ENCODE results near the gene SFRP4. TPM values are rescaled to one million over a fixed set of nuclear protein-coding genes. Genes with fewer than 3 reads are reported as not detected.

The SFRP4 gene
- total and polyA plus RNA-seq, 2 donors (not counting 3 experiments of a cell fraction or from before 2014, with no cell fraction given) = not detected

DNA sequence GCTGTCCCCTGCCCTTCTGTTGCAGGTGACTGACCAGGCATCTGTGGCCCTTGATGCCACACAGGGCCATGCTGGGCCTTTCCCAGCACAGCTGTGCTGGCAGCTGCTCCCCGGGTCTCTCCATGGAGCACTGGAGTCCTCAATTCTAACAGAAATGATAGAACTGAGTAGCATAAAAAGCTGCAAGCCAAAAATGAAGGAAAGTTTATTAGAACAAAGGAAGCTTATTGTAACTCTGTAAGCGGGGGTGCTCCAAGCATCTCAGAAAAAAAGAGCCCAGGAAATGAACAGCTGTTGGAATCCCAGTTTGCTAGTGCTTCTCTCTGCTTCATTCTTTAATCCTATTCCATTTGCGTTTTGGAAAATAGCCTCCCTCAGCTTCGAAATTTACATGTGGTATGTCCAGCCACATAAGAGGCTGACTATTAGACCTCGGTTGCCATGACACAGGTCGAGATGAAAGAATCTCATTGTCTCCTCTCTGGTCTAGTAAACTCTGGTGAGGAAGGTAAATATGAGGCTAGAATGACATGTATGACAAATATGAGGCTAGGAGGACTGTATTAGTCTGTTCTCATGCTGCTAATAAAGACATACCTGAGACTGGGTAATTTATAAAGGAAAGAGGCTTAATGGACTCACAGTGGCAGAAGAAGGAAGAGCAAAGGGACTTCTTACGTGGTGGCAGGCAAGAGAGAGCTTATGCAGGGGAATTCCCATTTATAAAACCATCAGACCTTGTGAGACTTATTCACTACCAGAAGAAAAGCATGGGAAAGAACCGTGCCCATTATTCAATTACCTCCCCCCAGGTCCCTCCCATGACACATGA is 27.5 kb upstream of the SFRP4 start:
- CTCF ChIA-PET = interaction anchor here (1.0 kb wide), 1 partner anchor 27 kb away, joined by 3 read pairs; no protein-coding TSS in a partner anchor

More for the DNA sequence above, 27.5 kb upstream of the SFRP4 start:
- H3K4me1 ChIP-seq (ENCODE audit: control insufficient read depth, extremely low read depth, insufficient read depth, low read length) = no peaks in the 10 kb centered on the region
- H3K9me3 ChIP-seq (replicated peaks; ENCODE audit: control insufficient read depth, insufficient read depth, low read length) = no peaks in the 10 kb centered on the region
- H3K9ac ChIP-seq (replicated peaks; ENCODE audit: extremely low read depth, insufficient read depth, low read length) = no peak overlapping the region
- POLR2A ChIA-PET = no interaction called here
- dilution Hi-C loops (cut with MboI; ENCODE audit: extremely low pct_ligation_motif_present, low sequenced_read_pairs) = no loop called here
- H4K20me1 ChIP-seq (replicated peaks; ENCODE audit: control insufficient read depth, extremely low read depth, insufficient read depth, low read length) = no peaks in the 10 kb centered on the region
- no peak overlapping the region for H2AFZ ChIP-seq (ENCODE audit: low read depth, low read length)
- no TSS peak for BruUV-seq (replicated peaks)
- H3K4me3 ChIP-seq (replicated peaks in 1 of 3; ENCODE audit: insufficient read depth in 1 of 3, low read depth in 1 of 3, low read length in 3 of 3) = no peak overlapping the region
- intact Hi-C loops (cut with micrococcal nuclease) = no loop called here
- DNase-seq (ENCODE audit: low read depth, low spot score) = no peak
- H3K36me3 ChIP-seq (ENCODE audit: control insufficient read depth in 2 of 2, extremely low read depth in 1 of 2, insufficient read depth in 2 of 2, low read length in 2 of 2) = no peaks in the 10 kb centered on the region
- H3K27me3 ChIP-seq (ENCODE audit: control insufficient read depth in 2 of 2, insufficient read depth in 2 of 2, low read length in 2 of 2) = no peaks in the 10 kb centered on the region
- H3K9me1 ChIP-seq (replicated peaks; ENCODE audit: control insufficient read depth, extremely low read depth, insufficient read depth, low read length) = no peaks in the 10 kb centered on the region
- no peak overlapping the region for H3K27ac ChIP-seq (ENCODE audit: insufficient read depth, low read depth, low read length)
- TF ChIP-seq MYC (IDR thresholded peaks at IDR 0.05; ENCODE audit: low read depth, low read length) (no peak), FOS (IDR thresholded peaks at IDR 0.05; ENCODE audit: borderline replicate concordance, insufficient read depth, low read length) (no peak), POLR2A (IDR thresholded peaks at IDR 0.05; ENCODE audit: low read depth, low read length) (no peak), EZH2 (IDR thresholded peaks at IDR 0.05; ENCODE audit: borderline replicate concordance, low read depth, low read length, severe bottlenecking) (no peak), POLR2AphosphoS5 (IDR thresholded peaks at IDR 0.05; ENCODE audit: insufficient read depth, low read depth, low read length) (no peak), GATA2 (IDR thresholded peaks at IDR 0.05; ENCODE audit: insufficient read depth, insufficient read length, low read depth, low read length) (no peak), JUN (IDR thresholded peaks at IDR 0.05; ENCODE audit: borderline replicate concordance, insufficient read depth, insufficient read length, low read depth) (no peak)
- TF ChIP-seq, protein P1, sequence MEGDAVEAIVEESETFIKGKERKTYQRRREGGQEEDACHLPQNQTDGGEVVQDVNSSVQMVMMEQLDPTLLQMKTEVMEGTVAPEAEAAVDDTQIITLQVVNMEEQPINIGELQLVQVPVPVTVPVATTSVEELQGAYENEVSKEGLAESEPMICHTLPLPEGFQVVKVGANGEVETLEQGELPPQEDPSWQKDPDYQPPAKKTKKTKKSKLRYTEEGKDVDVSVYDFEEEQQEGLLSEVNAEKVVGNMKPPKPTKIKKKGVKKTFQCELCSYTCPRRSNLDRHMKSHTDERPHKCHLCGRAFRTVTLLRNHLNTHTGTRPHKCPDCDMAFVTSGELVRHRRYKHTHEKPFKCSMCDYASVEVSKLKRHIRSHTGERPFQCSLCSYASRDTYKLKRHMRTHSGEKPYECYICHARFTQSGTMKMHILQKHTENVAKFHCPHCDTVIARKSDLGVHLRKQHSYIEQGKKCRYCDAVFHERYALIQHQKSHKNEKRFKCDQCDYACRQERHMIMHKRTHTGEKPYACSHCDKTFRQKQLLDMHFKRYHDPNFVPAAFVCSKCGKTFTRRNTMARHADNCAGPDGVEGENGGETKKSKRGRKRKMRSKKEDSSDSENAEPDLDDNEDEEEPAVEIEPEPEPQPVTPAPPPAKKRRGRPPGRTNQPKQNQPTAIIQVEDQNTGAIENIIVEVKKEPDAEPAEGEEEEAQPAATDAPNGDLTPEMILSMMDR (IDR thresholded peaks at IDR 0.05; ENCODE audit: extremely low read depth in 1 of 2, insufficient read depth in 1 of 2, low read depth in 1 of 2, low read length in 2 of 2) = no peak
- TF ChIP-seq, protein P2, sequence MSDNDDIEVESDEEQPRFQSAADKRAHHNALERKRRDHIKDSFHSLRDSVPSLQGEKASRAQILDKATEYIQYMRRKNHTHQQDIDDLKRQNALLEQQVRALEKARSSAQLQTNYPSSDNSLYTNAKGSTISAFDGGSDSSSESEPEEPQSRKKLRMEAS (IDR thresholded peaks at IDR 0.05; ENCODE audit: insufficient read depth, insufficient read length) = no peak
- H3K4me2 ChIP-seq (ENCODE audit: insufficient read depth, low read length) = no peak overlapping the region
- FAIRE-seq = no peak
- no peaks in the 10 kb centered on the region for H3K79me2 ChIP-seq (ENCODE audit: control insufficient read depth, insufficient read depth, low read length)
